Cardiac fibroblast (primary cell): ENCODE results near the gene MCU.
A peak's percentile ranks its signal among the peaks of the same experiment; 100 is the strongest.

Source experiments
- DNase-seq, 2 donors: peaks; one replicate each; pipeline versions ENCODE4 v3.0.0 to v3.0.0-alpha.2; 2010; ENCODE audit warnings: low read depth in 2 of 2
- H3K4me3 ChIP-seq, 2 donors: replicated peaks in 1 of 2; 1 replicate in 1 of 2; 2 replicates in 1 of 2; pipeline ENCODE4 v1.5.1; 2011; ENCODE audit warnings: low read depth in 2 of 2, low read length in 2 of 2, mild to moderate bottlenecking in 2 of 2, moderate library complexity in 1 of 2
- TF ChIP-seq, protein P1 (sequence below): IDR thresholded peaks from one replicate; pipeline ENCODE4 v1.5.1; 2011; ENCODE audit warnings: low read depth, mild to moderate bottlenecking, low read length, inconsistent platforms

MCU gene

DNA sequence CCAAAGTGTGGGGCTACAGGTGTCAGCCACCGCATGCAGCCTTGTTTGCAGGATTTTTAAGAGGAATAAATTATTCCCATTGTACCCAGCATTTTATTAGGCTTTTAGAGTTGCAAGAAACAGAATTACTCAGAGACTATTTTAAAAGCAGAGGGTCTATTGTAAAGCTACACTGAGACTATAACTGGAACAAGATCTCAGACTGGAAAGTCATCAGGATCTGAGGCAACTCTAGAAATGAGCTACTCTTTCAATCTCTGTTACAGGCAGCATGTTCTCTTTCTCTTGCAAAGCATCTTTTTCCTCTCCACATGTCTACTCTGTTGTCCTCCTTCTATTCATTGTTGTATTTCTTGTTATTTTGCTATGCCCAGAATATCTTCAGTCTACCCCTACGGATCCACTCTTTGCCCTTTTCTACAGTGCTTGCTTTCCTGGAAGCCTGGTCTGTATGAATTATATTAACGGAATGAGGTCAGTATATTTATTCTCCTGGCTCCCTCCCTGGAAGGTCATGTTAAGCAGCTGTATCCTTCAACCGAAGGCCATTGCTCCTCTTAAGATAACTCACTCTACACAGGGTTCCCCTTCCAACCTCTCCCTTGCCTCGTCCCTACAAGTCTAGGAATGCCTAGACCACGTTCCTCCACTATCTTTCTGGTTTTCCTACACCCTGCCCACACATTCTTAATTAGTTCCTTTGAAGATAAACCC, 38.4 kb upstream of the MCU start:
- no peak overlapping the region for H3K4me3 ChIP-seq
- peak in 1 of 2 donors; percentile 12 for DNase-seq
- TF ChIP-seq, protein P1, sequence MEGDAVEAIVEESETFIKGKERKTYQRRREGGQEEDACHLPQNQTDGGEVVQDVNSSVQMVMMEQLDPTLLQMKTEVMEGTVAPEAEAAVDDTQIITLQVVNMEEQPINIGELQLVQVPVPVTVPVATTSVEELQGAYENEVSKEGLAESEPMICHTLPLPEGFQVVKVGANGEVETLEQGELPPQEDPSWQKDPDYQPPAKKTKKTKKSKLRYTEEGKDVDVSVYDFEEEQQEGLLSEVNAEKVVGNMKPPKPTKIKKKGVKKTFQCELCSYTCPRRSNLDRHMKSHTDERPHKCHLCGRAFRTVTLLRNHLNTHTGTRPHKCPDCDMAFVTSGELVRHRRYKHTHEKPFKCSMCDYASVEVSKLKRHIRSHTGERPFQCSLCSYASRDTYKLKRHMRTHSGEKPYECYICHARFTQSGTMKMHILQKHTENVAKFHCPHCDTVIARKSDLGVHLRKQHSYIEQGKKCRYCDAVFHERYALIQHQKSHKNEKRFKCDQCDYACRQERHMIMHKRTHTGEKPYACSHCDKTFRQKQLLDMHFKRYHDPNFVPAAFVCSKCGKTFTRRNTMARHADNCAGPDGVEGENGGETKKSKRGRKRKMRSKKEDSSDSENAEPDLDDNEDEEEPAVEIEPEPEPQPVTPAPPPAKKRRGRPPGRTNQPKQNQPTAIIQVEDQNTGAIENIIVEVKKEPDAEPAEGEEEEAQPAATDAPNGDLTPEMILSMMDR = no peak

- TF ChIP-seq, protein P1 = no peak
- no peak for DNase-seq
Observed at GRCh38 chr10:72654720-72655119, 37.2 kb upstream of the MCU start.

DNA sequence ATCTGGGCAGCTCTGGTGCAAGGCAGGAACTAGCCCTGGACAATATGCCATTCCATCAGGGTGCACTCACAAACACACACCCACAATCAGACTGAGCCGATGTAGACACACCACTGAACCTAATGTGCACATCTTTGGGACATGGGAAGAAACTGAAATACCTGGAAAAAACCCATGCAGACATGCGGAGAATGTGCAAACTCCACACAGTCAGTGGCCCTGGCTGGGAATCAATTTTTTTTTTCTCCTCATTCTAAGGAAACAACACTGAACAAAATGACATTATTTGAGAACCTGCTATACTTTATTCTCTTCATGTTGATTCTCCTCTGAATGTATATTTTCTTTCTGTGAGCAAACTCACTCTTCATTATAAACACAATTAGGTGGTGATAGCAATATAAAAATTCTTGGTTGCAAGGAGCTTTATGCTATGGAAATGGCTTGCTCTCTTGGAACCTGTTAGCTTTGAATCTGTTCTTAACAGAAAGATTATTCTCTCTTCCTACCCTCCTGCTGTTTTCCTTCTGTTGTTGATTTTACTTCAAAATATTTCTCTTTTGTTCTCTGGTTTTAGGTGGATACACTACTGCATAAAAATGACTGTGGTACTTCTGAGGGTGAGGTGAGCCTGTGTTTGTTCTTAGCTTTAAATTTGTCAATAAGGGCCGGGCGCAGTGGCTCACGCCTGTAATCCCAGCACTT, 33.1 kb upstream of the MCU start:
- H3K4me3 ChIP-seq = no peak overlapping the region
- DNase-seq = no peak
- TF ChIP-seq, protein P1 = no peak

More at GRCh38 chr10:72654720-72655119, 37.2 kb upstream of the MCU start:
- no peak overlapping the region for H3K4me3 ChIP-seq

DNA sequence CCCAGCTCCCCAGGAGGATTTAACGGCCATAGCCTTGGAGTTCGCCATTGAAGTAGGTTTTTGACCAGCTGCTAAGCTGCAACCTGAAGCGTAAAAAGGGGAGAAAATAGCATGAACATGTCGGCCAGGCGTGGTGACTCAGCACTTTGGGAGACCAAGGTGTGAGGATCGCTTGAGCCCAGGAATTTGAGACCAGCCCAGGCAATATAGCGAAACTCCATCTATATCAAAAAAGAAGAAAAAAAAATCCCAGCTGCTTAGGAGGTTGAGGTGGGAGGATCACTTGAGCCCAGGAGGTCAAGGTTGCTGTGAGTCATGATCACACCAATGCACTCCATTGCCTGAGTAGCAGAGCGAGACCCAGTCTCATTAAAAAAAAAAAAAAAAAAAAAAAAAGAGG, 32.2 kb upstream of the MCU start:
- H3K4me3 ChIP-seq = no peak overlapping the region
- TF ChIP-seq, protein P1 = no peak
- DNase-seq = no peak

- H3K4me3 ChIP-seq = no peak overlapping the region
- TF ChIP-seq, protein P1 = no peak
- DNase-seq = no peak
Observed at GRCh38 chr10:72660220-72660619, 31.7 kb upstream of the MCU start.

- DNase-seq = no peak
- TF ChIP-seq, protein P1 = no peak
- no peak overlapping the region for H3K4me3 ChIP-seq
Observed at GRCh38 chr10:72661431-72661830, 30.5 kb upstream of the MCU start.
